ENCODE results near the gene IL3.

IL3 gene

DNA sequence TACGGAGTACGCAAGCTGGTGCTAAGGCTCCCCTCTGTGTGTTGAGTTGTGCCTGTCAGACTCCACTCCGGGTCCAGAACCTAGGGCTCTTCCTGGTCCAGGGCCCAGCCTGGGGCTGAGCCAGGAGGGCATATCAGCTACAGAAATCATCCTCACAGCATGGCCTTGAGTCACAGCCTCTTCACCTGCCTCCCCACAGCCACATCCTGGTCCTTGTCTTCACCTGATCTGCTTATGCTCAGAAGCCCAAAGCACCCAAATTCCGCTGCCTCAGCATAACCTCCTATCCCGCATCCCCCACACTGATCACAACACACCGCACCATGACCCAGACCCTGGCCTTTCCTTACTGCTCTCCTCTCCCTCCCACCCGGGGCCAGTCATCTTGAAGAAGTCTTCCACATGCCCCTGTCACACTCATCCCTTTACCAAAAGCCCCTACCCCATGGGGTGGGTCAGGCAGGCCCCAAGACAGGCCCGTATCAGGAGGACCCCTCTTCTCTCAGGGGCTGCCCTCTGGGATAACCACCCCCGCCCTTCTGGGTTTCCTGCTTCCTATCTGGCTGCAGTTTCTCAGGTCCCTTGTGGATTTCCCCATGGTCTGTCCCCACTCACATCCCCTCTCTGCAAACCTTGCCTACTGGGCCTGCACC is 1.3 kb upstream of the IL3 start:
- Histone ChIP-seq H3K27ac (ENCODE audit: low read depth, low read length) (no peak overlapping the region), H3K27me3 (ENCODE audit: control insufficient read depth, low read length) (no peaks in the 10 kb centered on the region), H3K4me1 (ENCODE audit: control insufficient read depth, low read length) (no peaks in the 10 kb centered on the region), H3K9me3 (ENCODE audit: control insufficient read depth, insufficient read depth, low read length) (no peaks in the 10 kb centered on the region), H3F3A (ENCODE audit: control insufficient read depth, insufficient read depth) (no peaks in the 10 kb centered on the region), H3K79me2 (ENCODE audit: control insufficient read depth, low read length) (no peaks in the 10 kb centered on the region), H3K4me3 (ENCODE audit: low read length) (no peak overlapping the region), H3K36me3 (ENCODE audit: control insufficient read depth, low read length) (no peaks in the 10 kb centered on the region), H3K9me2 (replicated peaks; ENCODE audit: control insufficient read depth, low read length) (no peaks in the 10 kb centered on the region), H4K20me1 (ENCODE audit: control insufficient read depth, insufficient read depth, low read depth, low read length) (no peaks in the 10 kb centered on the region), H3K4me2 (ENCODE audit: low read length) (no peak overlapping the region)
- TF ChIP-seq EZH2phosphoT487 (IDR thresholded peaks at IDR 0.05; ENCODE audit: borderline replicate concordance, low read length) (no peak), CTCF (IDR thresholded peaks at IDR 0.05; ENCODE audit: low read depth, low read length, poor library complexity, severe bottlenecking) (no peak)

DNA sequence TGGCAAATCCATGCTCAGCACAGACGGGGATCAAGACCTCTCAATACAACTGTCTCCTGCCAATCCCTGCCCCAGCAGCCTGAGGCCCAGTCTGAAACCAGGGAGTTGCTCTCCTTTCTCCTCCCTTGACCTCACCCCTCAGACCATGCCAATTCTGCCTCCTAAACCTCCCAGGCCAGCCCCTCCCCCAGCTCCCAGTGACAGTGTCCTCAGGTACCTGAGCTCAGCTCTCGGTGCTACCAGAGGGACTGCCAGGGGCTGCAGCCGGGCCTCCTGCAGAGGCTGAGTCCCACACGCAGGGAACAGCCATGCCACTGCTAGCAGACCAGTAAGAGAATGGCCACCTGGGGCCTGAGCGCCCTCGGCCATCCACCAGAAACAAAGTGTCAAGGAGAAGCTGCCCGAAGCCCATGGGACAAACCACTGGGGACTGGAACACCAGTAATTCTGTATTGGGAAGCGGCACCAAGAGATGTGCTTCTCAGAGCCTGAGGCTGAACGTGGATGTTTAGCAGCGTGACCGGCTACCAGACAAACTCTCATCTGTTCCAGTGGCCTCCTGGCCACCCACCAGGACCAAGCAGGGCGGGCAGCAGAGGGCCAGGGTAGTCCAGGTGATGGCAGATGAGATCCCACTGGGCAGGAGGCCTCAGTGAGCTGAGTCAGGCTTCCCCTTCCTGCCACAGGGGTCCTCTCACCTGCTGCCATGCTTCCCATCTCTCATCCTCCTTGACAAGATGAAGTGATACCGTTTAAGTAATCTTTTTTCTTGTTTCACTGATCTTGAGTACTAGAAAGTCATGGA is 557 bp upstream of the IL3 start:
- Histone ChIP-seq H3F3A (ENCODE audit: control insufficient read depth, insufficient read depth) (no peaks in the 10 kb centered on the region), H3K27me3 (ENCODE audit: control insufficient read depth, low read length) (no peaks in the 10 kb centered on the region), H3K4me2 (ENCODE audit: low read length) (no peak overlapping the region), H3K27ac (ENCODE audit: low read depth, low read length) (no peak overlapping the region), H3K4me3 (ENCODE audit: low read length) (no peak overlapping the region), H3K9me2 (replicated peaks; ENCODE audit: control insufficient read depth, low read length) (no peaks in the 10 kb centered on the region), H3K9me3 (ENCODE audit: control insufficient read depth, insufficient read depth, low read length) (no peaks in the 10 kb centered on the region), H3K4me1 (ENCODE audit: control insufficient read depth, low read length) (no peaks in the 10 kb centered on the region), H3K79me2 (ENCODE audit: control insufficient read depth, low read length) (no peaks in the 10 kb centered on the region), H3K36me3 (ENCODE audit: control insufficient read depth, low read length) (no peaks in the 10 kb centered on the region), H4K20me1 (ENCODE audit: control insufficient read depth, insufficient read depth, low read depth, low read length) (no peaks in the 10 kb centered on the region)
- TF ChIP-seq EZH2phosphoT487 (IDR thresholded peaks at IDR 0.05; ENCODE audit: borderline replicate concordance, low read length) (no peak), CTCF (IDR thresholded peaks at IDR 0.05; ENCODE audit: low read depth, low read length, poor library complexity, severe bottlenecking) (no peak)

GRCh38 chr5:132063090-132063911 is 2.8 kb downstream of the IL3 start:
- Histone ChIP-seq H3K9me2 (replicated peaks; ENCODE audit: control insufficient read depth, low read length) (no peaks in the 10 kb centered on the region), H3K4me2 (ENCODE audit: low read length) (no peak overlapping the region), H3K4me3 (ENCODE audit: low read length) (no peak overlapping the region), H4K20me1 (ENCODE audit: control insufficient read depth, insufficient read depth, low read depth, low read length) (no peaks in the 10 kb centered on the region), H3K27me3 (ENCODE audit: control insufficient read depth, low read length) (no peaks in the 10 kb centered on the region), H3K9me3 (ENCODE audit: control insufficient read depth, insufficient read depth, low read length) (no peaks in the 10 kb centered on the region), H3K4me1 (ENCODE audit: control insufficient read depth, low read length) (no peaks in the 10 kb centered on the region), H3K79me2 (ENCODE audit: control insufficient read depth, low read length) (no peaks in the 10 kb centered on the region), H3K27ac (ENCODE audit: low read depth, low read length) (no peak overlapping the region), H3K36me3 (ENCODE audit: control insufficient read depth, low read length) (no peaks in the 10 kb centered on the region), H3F3A (ENCODE audit: control insufficient read depth, insufficient read depth) (no peaks in the 10 kb centered on the region)
- no peak for TF ChIP-seq EZH2phosphoT487 (IDR thresholded peaks at IDR 0.05; ENCODE audit: borderline replicate concordance, low read length)
- TF ChIP-seq CTCF (IDR thresholded peaks at IDR 0.05; ENCODE audit: low read depth, low read length, poor library complexity, severe bottlenecking) = peak; percentile 95
